GM18909 (cell line): ENCODE data around the gene PANK4.
"Not testable (repeated sequence)": the region's sequence is repeated elsewhere in the genome, so short reads cannot be mapped to it uniquely, and the experiment has no call there.

ENCODE experiments used
- ATAC-seq: cut with Tn5 transposase; IDR thresholded peaks from one replicate; pipeline ENCODE4 v1.9.1; 2021; ENCODE audit warnings: mild to moderate bottlenecking; ENCODE audit not compliant: unreplicated experiment, poor library complexity

PANK4 gene

DNA sequence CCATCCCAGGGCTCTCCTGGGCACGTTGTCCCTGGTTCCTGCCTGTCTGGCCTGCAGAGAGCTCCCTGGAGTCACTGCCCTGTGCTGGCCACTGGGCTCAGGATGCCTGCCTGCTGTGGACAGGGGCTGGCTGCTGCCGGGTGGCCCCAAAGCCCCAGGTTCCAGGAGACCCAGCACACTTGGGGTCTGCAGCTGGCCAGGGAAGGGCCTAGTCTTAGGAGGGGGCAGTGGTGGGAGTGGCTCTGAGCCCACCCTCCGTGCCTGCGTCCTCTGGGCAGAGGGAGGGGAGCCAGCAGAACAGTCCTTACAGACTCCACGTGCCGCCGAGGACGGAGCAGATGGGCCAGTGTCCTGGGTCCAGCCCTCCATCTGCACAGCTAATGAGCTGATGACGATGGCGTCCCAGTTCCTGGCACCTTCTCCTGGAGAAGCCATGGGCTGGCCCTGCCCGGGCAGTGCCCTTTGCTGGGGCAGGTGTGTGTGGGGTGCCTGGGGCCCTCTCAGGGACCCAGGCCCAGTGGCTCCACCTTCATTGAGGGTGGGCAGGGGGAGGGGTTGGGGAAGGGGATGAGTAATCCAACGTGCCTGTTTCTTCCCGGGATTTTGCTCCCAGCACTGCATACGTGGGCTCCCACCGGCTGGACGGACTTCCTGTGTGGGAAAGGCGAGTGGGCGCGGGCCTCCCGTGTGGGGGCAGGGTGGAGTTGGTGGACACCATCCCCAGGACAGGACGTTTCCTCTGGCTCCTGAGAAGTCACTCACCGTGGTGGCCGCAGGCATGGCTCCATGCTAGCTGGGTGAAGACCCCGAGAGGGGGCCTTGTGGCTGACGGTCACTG is 57.1 kb downstream of the PANK4 start:
- no peak for ATAC-seq

DNA sequence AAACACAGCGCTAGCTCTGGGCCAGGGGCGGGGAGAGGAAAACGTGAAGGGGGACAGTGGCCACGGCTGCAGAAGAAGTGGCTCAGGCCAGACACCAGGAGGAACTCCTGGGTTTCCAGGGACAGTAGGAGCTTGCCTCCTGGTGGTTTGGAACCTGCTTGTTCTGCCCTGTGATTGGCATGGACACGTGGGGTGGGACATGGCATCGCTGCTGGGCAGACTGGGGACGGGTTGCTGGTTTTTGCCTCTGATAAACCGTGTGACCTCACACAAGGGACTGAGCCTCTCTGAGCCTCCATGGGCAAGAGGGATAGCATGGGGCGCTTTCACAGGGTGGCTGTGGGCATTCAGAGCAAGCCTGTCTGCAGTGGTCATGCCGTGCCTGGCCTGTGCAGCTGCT is 57.9 kb downstream of the PANK4 start:
- no peak for ATAC-seq

DNA sequence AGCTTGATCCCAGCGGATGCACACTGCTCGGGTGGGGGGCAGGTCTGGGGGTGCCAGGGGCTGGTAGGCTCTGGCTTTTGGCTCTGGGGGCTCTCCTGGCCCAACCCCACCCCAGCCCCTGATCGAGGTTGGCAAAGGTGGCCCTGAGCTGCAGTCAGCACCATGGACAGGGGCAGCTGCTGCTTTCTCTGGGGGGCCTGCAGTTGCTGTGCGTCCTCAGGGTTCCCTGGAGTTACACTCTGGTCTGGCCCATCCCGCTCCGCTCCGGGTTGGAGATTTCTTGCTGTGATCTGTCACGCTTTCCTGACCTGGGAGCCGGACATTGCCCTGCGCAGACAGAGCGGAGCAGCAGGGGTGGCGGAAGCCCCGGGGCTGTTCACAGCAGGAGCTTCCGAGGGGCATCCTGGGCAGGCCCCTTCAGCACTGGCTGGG is 58.3 kb downstream of the PANK4 start:
- ATAC-seq = no peak

DNA sequence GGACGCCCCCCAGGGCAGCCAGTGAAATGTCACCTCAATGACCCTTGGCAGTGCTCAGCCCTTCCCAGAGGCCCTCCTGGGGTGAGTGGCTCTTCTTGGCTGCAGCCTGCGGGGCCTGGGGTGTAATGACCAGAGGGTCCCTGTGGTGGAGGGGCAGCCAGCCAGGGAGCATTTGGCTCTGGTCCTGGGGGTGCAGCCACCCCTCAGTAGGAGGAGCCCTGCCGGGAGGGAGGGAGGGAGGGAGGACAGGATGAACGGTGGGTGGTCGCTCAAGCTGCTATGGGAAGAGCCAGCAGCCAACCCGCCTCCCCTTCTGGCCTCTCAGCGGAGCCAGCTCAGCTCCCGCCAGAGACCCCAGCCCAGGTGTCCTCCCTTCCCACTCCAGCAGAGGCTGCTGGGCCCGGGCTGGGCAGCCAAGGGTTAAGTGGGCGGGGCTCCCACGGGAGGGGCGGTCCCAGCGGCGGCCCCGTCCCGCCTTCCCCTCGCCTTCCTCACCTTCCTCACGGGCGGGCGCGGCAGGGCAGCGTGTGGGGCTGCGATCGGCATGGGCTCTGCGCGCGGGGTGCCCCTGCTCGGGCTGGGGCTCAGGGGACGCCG is 59.3 kb downstream of the PANK4 start:
- ATAC-seq = no peak

DNA sequence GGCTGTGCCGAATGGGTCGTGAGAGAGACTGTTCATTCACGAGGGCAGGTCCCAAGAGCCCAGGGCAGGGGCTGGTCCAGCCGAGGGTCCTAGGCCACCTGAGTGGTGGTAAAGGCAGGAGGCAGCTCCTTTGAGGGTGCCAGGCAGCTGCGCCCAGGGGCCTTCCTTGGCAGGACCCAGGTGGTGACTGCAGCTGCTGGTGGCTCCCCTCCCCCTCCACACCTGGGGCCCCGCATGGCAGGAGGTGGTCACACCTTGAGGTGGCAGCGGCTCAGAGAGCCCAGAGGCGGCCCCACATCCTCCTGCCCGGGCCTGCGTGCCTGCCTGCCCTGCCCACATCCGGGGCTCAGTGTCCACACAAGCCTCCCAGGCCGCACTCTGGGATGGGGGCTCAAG is 60.1 kb downstream of the PANK4 start:
- no peak for ATAC-seq

DNA sequence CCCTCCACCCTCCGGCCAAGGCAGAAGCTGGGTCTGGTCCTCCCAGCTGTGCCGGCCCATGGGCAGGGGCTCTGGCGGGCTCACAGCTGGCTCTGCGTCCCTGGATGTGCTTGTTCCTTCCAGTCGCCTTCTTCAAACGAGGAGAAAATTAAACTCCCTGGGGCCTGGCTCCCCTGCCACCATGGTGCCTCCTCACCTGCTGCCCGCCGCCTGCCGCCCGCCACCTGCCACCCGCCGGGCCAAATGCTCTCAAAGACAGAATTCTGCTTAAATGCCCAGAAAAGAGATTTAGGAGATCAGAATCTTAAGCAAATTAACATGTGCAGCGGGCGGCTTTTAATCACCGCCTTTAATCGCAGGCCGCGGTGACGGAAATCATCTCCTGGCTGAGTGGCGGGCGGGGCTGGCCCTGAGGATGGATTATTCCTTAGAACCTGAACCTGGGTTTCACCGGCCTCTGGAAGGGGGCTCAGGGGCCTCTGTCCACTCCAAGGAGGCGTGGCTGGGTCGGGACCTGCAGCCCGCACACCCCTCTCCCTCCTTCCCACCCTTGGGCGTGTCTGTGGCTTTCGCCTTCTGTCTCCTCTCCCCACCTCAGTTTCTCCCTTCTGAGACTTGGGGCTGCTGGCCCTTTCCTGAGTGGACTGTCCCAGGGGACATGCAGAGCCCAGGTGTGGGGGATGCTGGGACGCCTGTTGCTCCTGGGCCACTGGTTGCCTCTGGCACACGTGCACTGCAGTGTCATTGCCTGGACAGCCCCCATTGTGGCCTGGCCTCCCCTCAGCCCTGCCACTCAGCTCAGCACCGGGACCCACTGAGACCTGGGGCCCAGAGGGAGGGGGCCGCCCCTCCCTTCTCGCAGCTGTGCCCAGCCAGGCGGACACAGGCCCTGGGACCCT is 60.8 kb downstream of the PANK4 start:
- ATAC-seq = no peak

DNA sequence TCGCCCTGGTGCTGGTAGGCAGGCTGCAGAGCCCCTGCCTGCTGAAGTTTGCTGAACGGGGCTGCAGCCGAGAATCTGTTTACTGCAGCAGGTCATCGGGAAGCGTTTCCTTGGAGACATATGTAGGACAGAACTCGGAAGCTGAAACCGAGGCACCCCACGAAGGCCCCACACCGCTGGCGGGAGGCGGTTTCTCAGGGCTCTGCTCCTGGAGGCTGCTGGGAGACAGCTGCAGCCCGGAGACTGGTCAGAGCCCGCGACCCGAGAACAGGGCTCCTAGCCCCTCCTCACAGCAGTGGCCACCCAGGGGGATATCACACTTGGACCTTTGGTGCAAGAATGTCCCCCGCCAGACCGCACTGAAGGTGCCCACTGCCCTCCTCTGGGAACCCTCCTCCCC is 63.0 kb downstream of the PANK4 start:
- no peak for ATAC-seq

DNA sequence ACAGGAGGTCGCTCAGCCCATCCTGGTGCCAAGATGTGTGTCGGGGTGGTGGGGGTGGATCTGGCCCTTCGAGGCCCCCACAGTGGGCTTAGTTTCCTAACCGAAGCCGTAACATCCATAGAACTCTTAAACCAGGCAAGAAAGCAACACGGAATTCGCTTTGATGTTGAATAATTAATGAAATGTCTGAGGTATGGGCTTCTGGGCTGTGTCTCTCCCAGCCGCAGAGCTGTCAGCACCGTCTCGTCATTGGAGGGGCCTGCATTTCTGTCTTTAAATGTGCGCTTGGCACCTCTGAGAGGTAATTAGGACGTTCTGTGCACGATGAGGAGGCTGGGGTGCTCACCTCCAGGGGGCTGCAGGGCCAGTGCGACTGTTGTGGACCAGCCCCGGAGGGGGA is 63.6 kb downstream of the PANK4 start:
- ATAC-seq = no peak

DNA sequence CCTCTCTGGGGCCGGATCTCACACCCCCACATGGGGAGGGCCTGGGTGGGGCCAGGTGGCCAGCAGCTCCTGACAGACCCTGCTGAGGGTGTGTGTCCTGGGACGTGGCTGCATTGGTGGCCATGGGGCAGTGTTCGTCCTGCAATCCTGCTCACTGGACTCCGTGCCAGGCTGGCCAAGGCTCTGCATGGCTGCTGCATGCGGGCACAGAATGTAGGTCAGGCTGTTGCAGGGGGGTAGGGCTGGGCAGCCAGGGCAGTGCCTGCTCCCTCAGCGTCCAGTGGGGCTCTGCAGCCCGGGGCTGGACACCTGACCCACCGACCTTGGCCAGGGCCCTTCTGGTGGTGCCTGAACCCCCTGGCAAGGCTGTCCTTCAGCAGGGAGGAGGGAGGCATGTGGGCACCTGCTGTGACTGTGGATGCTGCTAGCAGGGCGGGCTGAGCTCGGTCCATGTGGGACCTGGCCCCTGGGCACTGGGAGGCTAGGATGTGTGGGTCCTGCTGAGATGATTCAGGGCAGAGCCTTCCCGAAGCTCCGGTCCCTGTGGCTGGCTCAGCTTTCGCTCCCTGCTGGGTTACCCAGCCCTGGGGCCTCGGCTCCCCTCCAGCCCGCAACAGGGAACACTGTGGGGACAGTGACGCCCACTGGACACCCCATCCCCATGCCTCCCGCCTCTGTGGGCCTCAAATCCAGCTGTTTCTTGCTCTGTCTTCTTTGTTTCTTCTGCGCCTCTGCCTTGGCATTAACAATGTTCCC is 65.2 kb downstream of the PANK4 start:
- no peak for ATAC-seq

DNA sequence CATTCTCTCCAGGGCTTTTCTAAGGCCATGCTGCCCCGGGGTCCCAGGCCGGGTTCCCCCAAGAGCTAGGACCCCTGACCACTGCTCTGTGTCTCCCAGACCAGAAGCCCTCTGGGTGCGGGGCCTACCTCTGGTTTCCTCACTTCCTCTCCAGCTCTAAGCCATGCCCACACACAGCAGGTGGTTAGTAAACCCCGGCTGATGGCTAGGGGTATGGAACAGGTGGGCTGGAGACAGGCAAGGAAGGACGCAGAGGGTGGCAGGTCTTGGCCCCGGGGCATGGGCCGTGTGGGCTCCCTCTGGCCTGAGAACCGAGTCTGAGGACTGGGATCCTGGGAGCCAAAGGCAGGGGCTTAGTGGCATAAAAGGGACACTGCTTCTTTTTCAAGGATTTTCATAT is 66.2 kb downstream of the PANK4 start:
- no peak for ATAC-seq

DNA sequence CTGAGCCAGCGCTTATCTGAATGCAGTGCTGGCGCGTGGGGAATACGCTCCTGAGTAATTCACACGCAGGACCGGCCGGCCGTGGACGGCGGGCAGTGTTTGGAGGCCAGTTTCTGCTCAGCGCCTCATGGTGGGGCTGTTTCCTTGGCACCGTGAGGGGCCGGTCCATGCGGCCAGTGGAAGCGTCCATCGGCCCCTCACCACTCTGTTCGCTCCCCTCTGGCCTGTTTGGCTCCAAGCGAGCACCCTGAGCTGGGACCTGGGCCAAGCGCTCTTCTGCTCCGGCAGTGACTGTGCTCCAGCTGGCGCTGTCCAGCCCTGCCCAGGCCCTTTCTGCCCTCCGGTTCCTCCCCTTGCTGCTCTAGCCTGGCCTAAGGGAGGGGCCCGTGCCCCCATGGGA is 66.6 kb downstream of the PANK4 start:
- ATAC-seq = no peak

DNA sequence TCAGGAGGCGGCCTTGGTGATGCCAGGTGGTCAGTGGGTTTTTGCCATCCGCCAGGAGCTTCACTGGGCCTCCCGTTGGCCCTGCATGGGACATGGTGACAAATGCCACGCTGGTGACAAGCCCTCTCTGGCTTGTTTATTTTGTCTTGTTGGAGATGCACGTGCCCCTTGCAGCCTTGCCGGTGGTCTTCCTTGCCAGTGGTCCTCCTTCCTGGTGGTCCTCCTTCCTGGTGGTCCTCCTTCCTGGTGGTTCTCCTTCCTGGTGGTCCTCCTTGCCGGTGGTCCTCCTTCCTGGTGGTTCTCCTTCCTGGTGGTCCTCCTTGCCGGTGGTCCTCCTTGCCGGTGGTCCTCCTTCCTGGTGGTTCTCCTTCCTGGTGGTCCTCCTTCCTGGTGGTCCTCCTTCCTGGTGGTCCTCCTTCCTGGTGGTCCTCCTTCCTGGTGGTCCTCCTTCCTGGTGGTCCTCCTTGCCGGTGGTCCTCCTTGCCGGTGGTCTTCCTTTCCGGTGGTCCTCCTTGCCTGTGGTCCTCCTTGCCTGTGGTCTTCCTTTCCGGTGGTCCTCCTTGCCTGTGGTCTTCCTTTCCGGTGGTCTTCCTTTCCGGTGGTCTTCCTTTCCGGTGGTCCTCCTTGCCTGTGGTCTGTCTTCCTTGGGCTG is 67.2 kb downstream of the PANK4 start:
- not testable (repeated sequence) for ATAC-seq

DNA sequence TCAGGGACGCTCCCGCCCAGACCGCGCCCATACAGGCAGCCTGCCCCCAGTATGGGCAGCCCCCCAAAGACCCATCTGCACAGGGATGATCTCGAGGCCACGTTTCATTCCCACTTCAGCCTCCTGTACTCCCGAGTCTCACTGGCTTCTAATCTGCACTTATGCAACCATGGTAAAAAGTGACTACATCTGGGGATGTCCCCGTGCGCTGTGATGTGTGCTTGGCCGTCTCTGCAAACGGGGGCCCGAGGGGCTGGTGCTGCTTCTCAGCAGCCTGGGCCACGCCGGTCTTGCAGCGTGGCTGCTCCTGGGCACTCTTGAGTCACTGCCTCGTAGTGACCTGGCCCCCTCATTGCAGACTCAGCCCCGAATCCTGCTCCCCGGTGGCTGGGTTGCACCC is 67.7 kb downstream of the PANK4 start:
- ATAC-seq = no peak
